GM19035 (cell line): ENCODE data around the gene GPC6.

ENCODE experiments used
- ATAC-seq: cut with Tn5 transposase; IDR thresholded peaks from one replicate; pipeline ENCODE4 v1.9.1; 2021; ENCODE audit not compliant: unreplicated experiment

Gene GPC6

GRCh38 chr13:93670866-93671265 is 444.3 kb downstream of the GPC6 start:
- ATAC-seq: no peak

GRCh38 chr13:93672996-93673395 is 446.4 kb downstream of the GPC6 start:
- no peak for ATAC-seq

GRCh38 chr13:93673885-93674284 is 447.3 kb downstream of the GPC6 start:
- ATAC-seq: no peak

- ATAC-seq: no peak
Measured at GRCh38 chr13:93674337-93674755, 447.7 kb downstream of the GPC6 start.

- ATAC-seq: no peak
Measured at GRCh38 chr13:93680329-93680728, 453.7 kb downstream of the GPC6 start.

GRCh38 chr13:93685900-93686299 is 459.3 kb downstream of the GPC6 start:
- ATAC-seq: no peak

- ATAC-seq: no peak
Measured at GRCh38 chr13:93686399-93686798, 459.8 kb downstream of the GPC6 start.

- no peak for ATAC-seq
Measured at GRCh38 chr13:93687261-93687660, 460.7 kb downstream of the GPC6 start.

GRCh38 chr13:93689333-93689732 is 462.7 kb downstream of the GPC6 start:
- ATAC-seq: no peak

GRCh38 chr13:93690139-93690538 is 463.5 kb downstream of the GPC6 start:
- no peak for ATAC-seq

- ATAC-seq: no peak
Measured at GRCh38 chr13:93698016-93698613, 471.5 kb downstream of the GPC6 start.

- no peak for ATAC-seq
Measured at GRCh38 chr13:93700115-93700514, 473.5 kb downstream of the GPC6 start.

- ATAC-seq: no peak
Measured at GRCh38 chr13:93708308-93709075, 481.9 kb downstream of the GPC6 start.

- no peak for ATAC-seq
Measured at GRCh38 chr13:93709506-93710244, 483.1 kb downstream of the GPC6 start.

GRCh38 chr13:93714171-93714570 is 487.6 kb downstream of the GPC6 start:
- ATAC-seq: no peak

- no peak for ATAC-seq
Measured at GRCh38 chr13:93715866-93716265, 489.3 kb downstream of the GPC6 start.

- ATAC-seq: no peak
Measured at GRCh38 chr13:93716623-93717022, 490.0 kb downstream of the GPC6 start.

GRCh38 chr13:93721483-93721882 is 494.9 kb downstream of the GPC6 start:
- ATAC-seq: no peak

GRCh38 chr13:93723316-93723715 is 496.7 kb downstream of the GPC6 start:
- no peak for ATAC-seq

GRCh38 chr13:93724187-93724586 is 497.6 kb downstream of the GPC6 start:
- ATAC-seq: no peak

GRCh38 chr13:93726173-93726957 is 499.8 kb downstream of the GPC6 start:
- no peak for ATAC-seq
